Measurements from ENCODE around the gene CSF3. TPM values are rescaled to one million over a fixed set of nuclear protein-coding genes. Genes with fewer than 3 reads are reported as not detected.

CSF3 gene
- total RNA-seq, 1 experiment from 2014 or later = 4.0 TPM

- Histone ChIP-seq H2AFZ (ENCODE audit: low read length) (no peak overlapping the region), H3K9ac (ENCODE audit: low read length) (no peak overlapping the region), H3K36me3 (ENCODE audit: low read depth, low read length) (no peaks in the 10 kb centered on the region), H3F3A (ENCODE audit: low read length, unreplicated experiment) (no peaks in the 10 kb centered on the region), H3K9me3 (ENCODE audit: low read length) (no peaks in the 10 kb centered on the region), H3K4me2 (ENCODE audit: low read length) (no peak overlapping the region), H4K20me1 (ENCODE audit: low read length) (no peaks in the 10 kb centered on the region), H3K27me3 (ENCODE audit: low read length) (no peaks in the 10 kb centered on the region), H3K4me1 (ENCODE audit: insufficient read depth, low read length) (peaks cover 27% of the 10 kb centered on the region), H3K9me2 (replicated peaks; ENCODE audit: low read length) (no peaks in the 10 kb centered on the region), H3K79me2 (ENCODE audit: low read length) (no peaks in the 10 kb centered on the region), H3K27ac (ENCODE audit: low read length) (no peak overlapping the region), H3K4me3 (ENCODE audit: low read length) (no peak overlapping the region)
- intact Hi-C loops (cut with micrococcal nuclease) = no loop called here
- no TSS peak for BruUV-seq (replicated peaks)
- TF ChIP-seq, protein P1, sequence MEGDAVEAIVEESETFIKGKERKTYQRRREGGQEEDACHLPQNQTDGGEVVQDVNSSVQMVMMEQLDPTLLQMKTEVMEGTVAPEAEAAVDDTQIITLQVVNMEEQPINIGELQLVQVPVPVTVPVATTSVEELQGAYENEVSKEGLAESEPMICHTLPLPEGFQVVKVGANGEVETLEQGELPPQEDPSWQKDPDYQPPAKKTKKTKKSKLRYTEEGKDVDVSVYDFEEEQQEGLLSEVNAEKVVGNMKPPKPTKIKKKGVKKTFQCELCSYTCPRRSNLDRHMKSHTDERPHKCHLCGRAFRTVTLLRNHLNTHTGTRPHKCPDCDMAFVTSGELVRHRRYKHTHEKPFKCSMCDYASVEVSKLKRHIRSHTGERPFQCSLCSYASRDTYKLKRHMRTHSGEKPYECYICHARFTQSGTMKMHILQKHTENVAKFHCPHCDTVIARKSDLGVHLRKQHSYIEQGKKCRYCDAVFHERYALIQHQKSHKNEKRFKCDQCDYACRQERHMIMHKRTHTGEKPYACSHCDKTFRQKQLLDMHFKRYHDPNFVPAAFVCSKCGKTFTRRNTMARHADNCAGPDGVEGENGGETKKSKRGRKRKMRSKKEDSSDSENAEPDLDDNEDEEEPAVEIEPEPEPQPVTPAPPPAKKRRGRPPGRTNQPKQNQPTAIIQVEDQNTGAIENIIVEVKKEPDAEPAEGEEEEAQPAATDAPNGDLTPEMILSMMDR (conservative IDR thresholded peaks at IDR 0.05; ENCODE audit: low read depth, low read length) = no peak
- TF ChIP-seq EZH2phosphoT487 (IDR thresholded peaks at IDR 0.05; ENCODE audit: borderline replicate concordance, low read length) = no peak
- no peak for TF ChIP-seq EZH2 (IDR thresholded peaks at IDR 0.05; ENCODE audit: low read length, unreplicated experiment)
- POLR2A ChIA-PET (ENCODE audit: unreplicated experiment) = no interaction called here
- CTCF ChIA-PET = interaction anchor here (0.6 kb wide), 1 partner anchor 46 kb away, joined by 3 read pairs; no protein-coding TSS in a partner anchor
- ATAC-seq (no peak), DNase-seq (no peak)
Observed at GRCh38 chr17:40064971-40065768, 49.9 kb downstream of the CSF3 start.

GRCh38 chr17:40065769-40066510, 50.7 kb downstream of the CSF3 start:
- DNase-seq = no peak
- BruUV-seq (replicated peaks) = no TSS peak

More at GRCh38 chr17:40065769-40066510, 50.7 kb downstream of the CSF3 start:
- no peak for ATAC-seq
- POLR2A ChIA-PET (ENCODE audit: unreplicated experiment) = no interaction called here
- Histone ChIP-seq H3K4me1 (ENCODE audit: insufficient read depth, low read length) (peaks cover 29% of the 10 kb centered on the region), H3K4me2 (ENCODE audit: low read length) (no peak overlapping the region), H3K27ac (ENCODE audit: low read length) (no peak overlapping the region), H3K27me3 (ENCODE audit: low read length) (no peaks in the 10 kb centered on the region), H2AFZ (ENCODE audit: low read length) (no peak overlapping the region), H3K9ac (ENCODE audit: low read length) (no peak overlapping the region), H3K9me3 (ENCODE audit: low read length) (no peaks in the 10 kb centered on the region), H3K36me3 (ENCODE audit: low read depth, low read length) (no peaks in the 10 kb centered on the region), H3F3A (ENCODE audit: low read length, unreplicated experiment) (no peaks in the 10 kb centered on the region), H4K20me1 (ENCODE audit: low read length) (no peaks in the 10 kb centered on the region), H3K79me2 (ENCODE audit: low read length) (no peaks in the 10 kb centered on the region), H3K4me3 (ENCODE audit: low read length) (no peak overlapping the region), H3K9me2 (replicated peaks; ENCODE audit: low read length) (no peaks in the 10 kb centered on the region)
- intact Hi-C loops (cut with micrococcal nuclease) = no loop called here
- TF ChIP-seq EZH2phosphoT487 (IDR thresholded peaks at IDR 0.05; ENCODE audit: borderline replicate concordance, low read length) = no peak
- no peak for TF ChIP-seq EZH2 (IDR thresholded peaks at IDR 0.05; ENCODE audit: low read length, unreplicated experiment)
- TF ChIP-seq, protein P1 (conservative IDR thresholded peaks at IDR 0.05; ENCODE audit: low read depth, low read length) = no peak
- CTCF ChIA-PET = no interaction called here

Small RNAs within 50 kb of the gene (microRNA-seq; reads per million reads assigned to microRNA genes)
- gene MIR6884 (ENCODE audit: unreplicated experiment) = 0.75 reads per million

Other genes with a start within 250 kb of the CSF3 start
- gene IKZF3, start 151.1 kb upstream of the CSF3 start, total RNA-seq (2014; rRNA removed) = under 0.01 TPM in 1 of 2 replicates, not detected in the other
- gene ZPBP2, start 147.2 kb upstream of the CSF3 start, total RNA-seq (2014; rRNA removed) = not detected in 2 replicates
- gene GSDMB, start 96.8 kb upstream of the CSF3 start, total RNA-seq (2014; rRNA removed) = 3.8 and 4.8 TPM in 2 replicates
- 27.0 and 27.4 TPM in 2 replicates for gene ORMDL3, start 87.8 kb upstream of the CSF3 start, total RNA-seq (2014; rRNA removed)
- not detected in 2 replicates for gene LRRC3C, start 87.7 kb upstream of the CSF3 start, total RNA-seq (2014; rRNA removed)
- gene GSDMA, start 52.4 kb upstream of the CSF3 start, total RNA-seq (2014; rRNA removed) = not detected in 2 replicates
- gene PSMD3, start 34.6 kb upstream of the CSF3 start, total RNA-seq (2014; rRNA removed) = 267 and 338 TPM in 2 replicates
- gene MED24, start 39.0 kb downstream of the CSF3 start, total RNA-seq (2014; rRNA removed) = 73.0 and 78.7 TPM in 2 replicates
- 6.6 and 11.2 TPM in 2 replicates for gene THRA, start 47.5 kb downstream of the CSF3 start, total RNA-seq (2014; rRNA removed)
- 7.1 and 9.2 TPM in 2 replicates for gene NR1D1, start 85.1 kb downstream of the CSF3 start, total RNA-seq (2014; rRNA removed)
- gene MSL1, start 106.5 kb downstream of the CSF3 start, total RNA-seq (2014; rRNA removed) = 22.2 and 38.1 TPM in 2 replicates
- gene CASC3, start 125.1 kb downstream of the CSF3 start, total RNA-seq (2014; rRNA removed) = 27.3 and 39.2 TPM in 2 replicates
- 1.3 and 1.5 TPM in 2 replicates for gene RAPGEFL1, start 162.0 kb downstream of the CSF3 start, total RNA-seq (2014; rRNA removed)
- gene WIPF2, start 203.9 kb downstream of the CSF3 start, total RNA-seq (2014; rRNA removed) = 6.0 and 12.1 TPM in 2 replicates

All from PC-3 (cell line).